HG02798 (cell line): ENCODE results near the gene ANKRD10.

Experiments
- ATAC-seq: cut with Tn5 transposase; IDR thresholded peaks from one replicate; pipeline ENCODE4 v1.9.1; 2021; ENCODE audit warnings: mild to moderate bottlenecking; ENCODE audit not compliant: unreplicated experiment, poor library complexity

Gene ANKRD10

GRCh38 chr13:110945928-110946570 is 31.2 kb upstream of the ANKRD10 start:
- ATAC-seq: no peak

GRCh38 chr13:110944968-110945927 is 30.4 kb upstream of the ANKRD10 start:
- ATAC-seq: no peak

GRCh38 chr13:110944121-110944967 is 29.5 kb upstream of the ANKRD10 start:
- peak; percentile 60 for ATAC-seq

- ATAC-seq: peak; percentile 70
Observed at GRCh38 chr13:110942248-110942981, 27.5 kb upstream of the ANKRD10 start.

- ATAC-seq: no peak
Observed at GRCh38 chr13:110938662-110939421, 24.0 kb upstream of the ANKRD10 start.

- ATAC-seq: no peak
Observed at GRCh38 chr13:110937511-110938285, 22.8 kb upstream of the ANKRD10 start.

GRCh38 chr13:110936519-110936918 is 21.6 kb upstream of the ANKRD10 start:
- ATAC-seq: no peak

- no peak for ATAC-seq
Observed at GRCh38 chr13:110932588-110932987, 17.7 kb upstream of the ANKRD10 start.

GRCh38 chr13:110929104-110929777 is 14.4 kb upstream of the ANKRD10 start:
- no peak for ATAC-seq

GRCh38 chr13:110925023-110925612 is 10.2 kb upstream of the ANKRD10 start:
- no peak for ATAC-seq

GRCh38 chr13:110924639-110924934 is 9.7 kb upstream of the ANKRD10 start:
- ATAC-seq: no peak

GRCh38 chr13:110923777-110924638 is 9.1 kb upstream of the ANKRD10 start:
- no peak for ATAC-seq

- no peak for ATAC-seq
Observed at GRCh38 chr13:110923086-110923485, 8.2 kb upstream of the ANKRD10 start.

- ATAC-seq: no peak
Observed at GRCh38 chr13:110922506-110922905, 7.6 kb upstream of the ANKRD10 start.

- no peak for ATAC-seq
Observed at GRCh38 chr13:110921695-110922094, 6.8 kb upstream of the ANKRD10 start.

GRCh38 chr13:110921209-110921608 is 6.3 kb upstream of the ANKRD10 start:
- no peak for ATAC-seq

- ATAC-seq: no peak
Observed at GRCh38 chr13:110920038-110920437, 5.2 kb upstream of the ANKRD10 start.
